Tibial nerve (tissue), 4 donors: ENCODE results near the gene REPIN1. TPM values are rescaled to one million over a fixed set of nuclear protein-coding genes. Genes with fewer than 3 reads are reported as not detected.

ENCODE experiments used
- DNase-seq, 2 donors: peaks; one replicate each; pipeline ENCODE4 v3.0.0-alpha.2; 2019; ENCODE audit warnings: low spot score in 2 of 2
- H3K27ac ChIP-seq, 4 donors: fragments of 200-600 bp; sonication (generic) in 3 of 4; one replicate each; pipeline ENCODE4 v1.5.1; 2017 to 2019; ENCODE audit warnings: mild to moderate bottlenecking in 1 of 4
- H3K27me3 ChIP-seq, 2 donors: fragments of 200-600 bp; sonication (generic) in 1 of 2; one replicate each; pipeline versions ENCODE4 v1.5.1 to v1.6.0; 2017 to 2019
- H3K36me3 ChIP-seq, 3 donors: fragments of 200-600 bp; sonication (generic); one replicate each; pipeline ENCODE4 v1.5.1; 2018 to 2019
- H3K4me1 ChIP-seq, 4 donors: fragments of 200-600 bp; sonication (generic) in 3 of 4; one replicate each; pipeline ENCODE4 v1.5.1; 2017 to 2019
- H3K4me3 ChIP-seq, 4 donors: fragments of 200-600 bp; sonication (generic) in 3 of 4; one replicate each; pipeline ENCODE4 v1.5.1; 2017 to 2019; ENCODE audit warnings: mild to moderate bottlenecking in 1 of 4, moderate library complexity in 1 of 4
- H3K9me3 ChIP-seq, 4 donors: fragments of 200-600 bp; sonication (generic) in 3 of 4; one replicate each; pipeline ENCODE4 v1.5.1; 2017 to 2019
- CTCF ChIP-seq, 5 experiments: fragments of 200-600 bp in 3 of 5; fragments of 450-650 bp in 2 of 5; sonication (generic) in 3 of 5; IDR thresholded peaks; one replicate each; pipeline ENCODE4 v1.5.1; 2016 to 2019; ENCODE audit warnings: antibody characterized with exemption in 5 of 5, mild to moderate bottlenecking in 3 of 5, moderate library complexity in 2 of 5
- EP300 ChIP-seq, 2 donors: sonication (generic); formaldehyde crosslinking; IDR thresholded peaks; one replicate each; pipeline ENCODE4 v1.6.1; 2017; ENCODE audit warnings: antibody characterized with exemption in 2 of 2, mild to moderate bottlenecking in 1 of 2
- POLR2A ChIP-seq, 2 donors: fragments of 450-650 bp; IDR thresholded peaks; one replicate each; pipeline ENCODE4 v1.6.1; 2017; ENCODE audit warnings: antibody characterized with exemption in 2 of 2, mild to moderate bottlenecking in 2 of 2, moderate library complexity in 2 of 2
- WGBS, 2 donors: methylation state at CpG; one replicate each; pipeline ENCODE4 v1.1.5; 2018; 5-methylcytosine and 5-hydroxymethylcytosine counted together
- total RNA-seq, 4 donors: library from RNA; depleted of rRNA; stranded (reverse); fragments of >200 nt; gene quantifications; one replicate each; pipeline ENCODE4 v1.1.0, GENCODE V29; 2016

REPIN1 gene
- 10 to 100 TPM; 65.8 to 70.2 (median 68.3) TPM for total RNA-seq

- TF ChIP-seq CTCF (IDR thresholded peaks at IDR 0.05) (peak in 1 of 5 experiments; percentile 45), POLR2A (IDR thresholded peaks at IDR 0.05) (peak; percentile 55 to 70), EP300 (IDR thresholded peaks at IDR 0.05) (peak; percentile 17 to 83)
- peak; percentile 90 for DNase-seq
- H3K4me3 ChIP-seq = peak within 1 kb of the TSS; percentile 68 to 99 (median 84)
- peaks cover 0 to 35% (median 0%) of the 10 kb centered on the region in 3 donors for H3K36me3 ChIP-seq
- WGBS, 2 donors = 2% methylated on average over 55 to 65 of the region's 85 CpGs
- peak within 1 kb of the TSS; percentile 88 to 99 (median 98) for H3K27ac ChIP-seq
- H3K4me1 ChIP-seq = peaks cover 0 to 49% (median 26%) of the 10 kb centered on the region in 4 donors
- H3K9me3 ChIP-seq = no peaks in the 10 kb centered on the region
- no peaks in the 10 kb centered on the region for H3K27me3 ChIP-seq
Measured at GRCh38 chr7:150368096-150368883, at the start of gene REPIN1. REPIN1 (plus strand) TSS chr7:150368822; CDS start chr7:150369712, 890 bp downstream.

GRCh38 chr7:150321788-150322113 is 46.9 kb upstream of the REPIN1 start:
- peaks cover 0 to 9% (median 0%) of the 10 kb centered on the region in 3 donors for H3K36me3 ChIP-seq
- peaks cover 0 to 27% (median 0%) of the 10 kb centered on the region in 4 donors for H3K4me1 ChIP-seq
- no peak overlapping the region for H3K27ac ChIP-seq
- TF ChIP-seq POLR2A (IDR thresholded peaks at IDR 0.05) = no peak
- no peak for TF ChIP-seq EP300 (IDR thresholded peaks at IDR 0.05)
- no peak for TF ChIP-seq CTCF (IDR thresholded peaks at IDR 0.05)
- no peaks in the 10 kb centered on the region for H3K9me3 ChIP-seq
- WGBS, 2 donors = 91 to 96% methylated on average over 3 of the region's 3 CpGs
- no peak for DNase-seq
- H3K27me3 ChIP-seq = peaks cover 0 to 13% of the 10 kb centered on the region in 2 donors
- H3K4me3 ChIP-seq = no peak overlapping the region

GRCh38 chr7:150322114-150322832 is 46.3 kb upstream of the REPIN1 start:
- Histone ChIP-seq H3K27ac (peak overlapping the region; percentile 58 to 89 (median 80)), H3K4me1 (peaks cover 0 to 27% (median 0%) of the 10 kb centered on the region in 4 donors), H3K27me3 (peaks cover 0 to 13% of the 10 kb centered on the region in 2 donors), H3K9me3 (no peaks in the 10 kb centered on the region), H3K36me3 (peaks cover 0 to 11% (median 0%) of the 10 kb centered on the region in 3 donors), H3K4me3 (peak overlapping the region; percentile 54 to 77 (median 64))
- WGBS, 2 donors = 81 to 88% methylated on average over 4 of the region's 4 CpGs
- no peak for TF ChIP-seq CTCF (IDR thresholded peaks at IDR 0.05)
- TF ChIP-seq POLR2A (IDR thresholded peaks at IDR 0.05) = no peak
- TF ChIP-seq EP300 (IDR thresholded peaks at IDR 0.05) = no peak
- DNase-seq = no peak

GRCh38 chr7:150322833-150323681 is 45.6 kb upstream of the REPIN1 start, which contains the start of the genes ACTR3C and LRRC61:
ACTR3C (minus strand) TSS chr7:150323545; CDS start chr7:150295296, 28,249 bp downstream.
LRRC61 (plus strand) TSS chr7:150323355; CDS start chr7:150336862, 13,507 bp downstream.
- Histone ChIP-seq H3K27me3 (peaks cover 0 to 13% of the 10 kb centered on the region in 2 donors), H3K36me3 (peaks cover 0 to 11% (median 0%) of the 10 kb centered on the region in 3 donors), H3K27ac (peak within 1 kb of the TSS; percentile 58 to 89 (median 80)), H3K4me3 (peak within 1 kb of the TSS; percentile 54 to 77 (median 64)), H3K9me3 (no peaks in the 10 kb centered on the region), H3K4me1 (peaks cover 0 to 27% (median 0%) of the 10 kb centered on the region in 4 donors)
- peak in 1 of 2 donors; percentile 3 for TF ChIP-seq EP300 (IDR thresholded peaks at IDR 0.05)
- no peak for TF ChIP-seq POLR2A (IDR thresholded peaks at IDR 0.05)
- no peak for TF ChIP-seq CTCF (IDR thresholded peaks at IDR 0.05)
- no peak for DNase-seq
- WGBS, 2 donors = 15 to 20% methylated on average over 38 to 76 of the region's 82 CpGs
